ENCODE data around the gene RASGRF2. TPM values are rescaled to one million over a fixed set of nuclear protein-coding genes. Genes with fewer than 3 reads are reported as not detected.

Gene RASGRF2
- total RNA-seq, 1 experiment from 2014 or later: 0.18 TPM

DNA sequence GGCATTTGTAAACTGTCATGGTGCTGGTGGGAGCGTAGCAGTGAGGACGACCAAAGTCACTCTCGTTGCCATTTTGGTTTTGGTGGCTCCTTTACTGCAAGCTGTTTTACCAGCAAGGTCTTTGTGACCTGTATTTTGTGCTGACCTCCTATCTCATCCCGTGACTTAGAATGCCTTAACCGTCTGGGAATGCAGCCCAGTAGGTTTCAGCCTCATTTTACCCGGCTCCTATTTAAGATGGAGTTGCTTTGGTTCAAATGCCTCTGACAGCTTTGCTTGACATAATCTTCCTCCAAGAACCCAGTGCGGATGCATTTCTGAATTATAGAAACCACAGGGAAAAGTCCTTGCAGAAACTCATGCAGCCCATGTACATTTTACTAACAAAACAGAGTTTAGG, 3.9 kb upstream of the RASGRF2 start:
- Histone ChIP-seq H3K27me3 (ENCODE audit: low read length) (no peaks in the 10 kb centered on the region), H3K79me2 (ENCODE audit: low read length) (no peaks in the 10 kb centered on the region), H3K9me3 (ENCODE audit: low read length) (no peaks in the 10 kb centered on the region), H3K9me2 (replicated peaks; ENCODE audit: low read length) (no peaks in the 10 kb centered on the region), H3K27ac (ENCODE audit: low read length) (no peak overlapping the region), H3K4me2 (ENCODE audit: low read length) (no peak overlapping the region), H2AFZ (ENCODE audit: low read length) (no peak overlapping the region), H4K20me1 (ENCODE audit: low read length) (no peaks in the 10 kb centered on the region), H3F3A (ENCODE audit: low read length, unreplicated experiment) (no peaks in the 10 kb centered on the region), H3K9ac (ENCODE audit: low read length) (no peak overlapping the region), H3K4me3 (ENCODE audit: low read length) (no peak overlapping the region), H3K36me3 (ENCODE audit: low read depth, low read length) (no peaks in the 10 kb centered on the region), H3K4me1 (ENCODE audit: insufficient read depth, low read length) (no peaks in the 10 kb centered on the region)
- CTCF ChIA-PET: interaction anchor here (0.7 kb wide), 1 partner anchor 11 kb away, joined by 3 read pairs; no protein-coding TSS in a partner anchor
- DNase-seq: no peak
- intact Hi-C loops (cut with micrococcal nuclease): no loop called here
- TF ChIP-seq EZH2phosphoT487 (IDR thresholded peaks at IDR 0.05; ENCODE audit: borderline replicate concordance, low read length) (no peak), EZH2 (IDR thresholded peaks at IDR 0.05; ENCODE audit: low read length, unreplicated experiment) (no peak)
- TF ChIP-seq, protein P1, sequence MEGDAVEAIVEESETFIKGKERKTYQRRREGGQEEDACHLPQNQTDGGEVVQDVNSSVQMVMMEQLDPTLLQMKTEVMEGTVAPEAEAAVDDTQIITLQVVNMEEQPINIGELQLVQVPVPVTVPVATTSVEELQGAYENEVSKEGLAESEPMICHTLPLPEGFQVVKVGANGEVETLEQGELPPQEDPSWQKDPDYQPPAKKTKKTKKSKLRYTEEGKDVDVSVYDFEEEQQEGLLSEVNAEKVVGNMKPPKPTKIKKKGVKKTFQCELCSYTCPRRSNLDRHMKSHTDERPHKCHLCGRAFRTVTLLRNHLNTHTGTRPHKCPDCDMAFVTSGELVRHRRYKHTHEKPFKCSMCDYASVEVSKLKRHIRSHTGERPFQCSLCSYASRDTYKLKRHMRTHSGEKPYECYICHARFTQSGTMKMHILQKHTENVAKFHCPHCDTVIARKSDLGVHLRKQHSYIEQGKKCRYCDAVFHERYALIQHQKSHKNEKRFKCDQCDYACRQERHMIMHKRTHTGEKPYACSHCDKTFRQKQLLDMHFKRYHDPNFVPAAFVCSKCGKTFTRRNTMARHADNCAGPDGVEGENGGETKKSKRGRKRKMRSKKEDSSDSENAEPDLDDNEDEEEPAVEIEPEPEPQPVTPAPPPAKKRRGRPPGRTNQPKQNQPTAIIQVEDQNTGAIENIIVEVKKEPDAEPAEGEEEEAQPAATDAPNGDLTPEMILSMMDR (conservative IDR thresholded peaks at IDR 0.05; ENCODE audit: low read depth, low read length): no peak
- no peak for ATAC-seq
- BruUV-seq (replicated peaks): no TSS peak
- POLR2A ChIA-PET (ENCODE audit: unreplicated experiment): no interaction called here

DNA sequence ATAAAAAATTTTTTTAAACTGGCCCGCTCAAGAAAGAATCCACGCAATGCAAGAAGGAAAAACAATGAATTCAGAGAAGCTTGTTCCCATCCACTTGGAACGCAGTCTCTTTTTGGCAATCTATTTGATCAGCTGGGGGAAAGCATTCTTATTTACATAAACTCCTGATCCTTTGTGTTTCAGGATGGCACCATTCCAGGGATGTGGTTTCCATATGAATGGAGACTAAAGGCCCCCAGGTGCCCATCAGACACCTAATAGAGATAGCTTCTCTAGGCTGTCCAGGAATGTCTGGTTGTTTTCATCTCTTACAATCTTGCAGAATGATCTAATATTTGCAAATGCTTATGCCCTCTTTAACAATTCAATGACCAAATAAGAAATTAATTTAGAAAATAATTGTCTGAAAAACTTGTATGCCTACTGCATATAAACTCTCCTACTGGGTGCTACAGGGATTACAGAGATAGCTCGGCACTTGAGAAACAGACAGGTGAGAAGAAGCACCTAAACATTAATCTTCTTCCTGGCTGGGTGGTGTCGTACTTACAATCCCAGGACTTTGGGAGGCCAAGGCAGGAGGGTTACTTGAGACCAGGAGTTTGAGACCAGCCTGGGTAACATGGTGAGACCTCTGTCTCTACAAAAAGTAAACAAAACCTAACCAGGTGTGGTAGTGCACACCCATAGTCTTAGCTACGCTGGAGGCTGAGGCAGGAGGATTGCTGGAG, 3.0 kb upstream of the RASGRF2 start:
- no peak for ATAC-seq
- H3K4me1 ChIP-seq (ENCODE audit: insufficient read depth, low read length): no peaks in the 10 kb centered on the region
- no peaks in the 10 kb centered on the region for H3K27me3 ChIP-seq (ENCODE audit: low read length)
- H3K4me3 ChIP-seq (ENCODE audit: low read length): no peak overlapping the region
- BruUV-seq (replicated peaks): no TSS peak
- H3F3A ChIP-seq (ENCODE audit: low read length, unreplicated experiment): no peaks in the 10 kb centered on the region
- POLR2A ChIA-PET (ENCODE audit: unreplicated experiment): no interaction called here
- H3K4me2 ChIP-seq (ENCODE audit: low read length): no peak overlapping the region
- H3K9me2 ChIP-seq (replicated peaks; ENCODE audit: low read length): no peaks in the 10 kb centered on the region
- TF ChIP-seq EZH2 (IDR thresholded peaks at IDR 0.05; ENCODE audit: low read length, unreplicated experiment): no peak
- TF ChIP-seq EZH2phosphoT487 (IDR thresholded peaks at IDR 0.05; ENCODE audit: borderline replicate concordance, low read length): no peak
- TF ChIP-seq, protein P1 (conservative IDR thresholded peaks at IDR 0.05; ENCODE audit: low read depth, low read length): no peak
- CTCF ChIA-PET: no interaction called here
- H3K79me2 ChIP-seq (ENCODE audit: low read length): no peaks in the 10 kb centered on the region
- H3K9ac ChIP-seq (ENCODE audit: low read length): no peak overlapping the region
- intact Hi-C loops (cut with micrococcal nuclease): no loop called here
- H2AFZ ChIP-seq (ENCODE audit: low read length): no peak overlapping the region
- H3K36me3 ChIP-seq (ENCODE audit: low read depth, low read length): no peaks in the 10 kb centered on the region
- no peak overlapping the region for H3K27ac ChIP-seq (ENCODE audit: low read length)
- no peaks in the 10 kb centered on the region for H4K20me1 ChIP-seq (ENCODE audit: low read length)
- H3K9me3 ChIP-seq (ENCODE audit: low read length): no peaks in the 10 kb centered on the region
- peak; percentile 49 for DNase-seq

DNA sequence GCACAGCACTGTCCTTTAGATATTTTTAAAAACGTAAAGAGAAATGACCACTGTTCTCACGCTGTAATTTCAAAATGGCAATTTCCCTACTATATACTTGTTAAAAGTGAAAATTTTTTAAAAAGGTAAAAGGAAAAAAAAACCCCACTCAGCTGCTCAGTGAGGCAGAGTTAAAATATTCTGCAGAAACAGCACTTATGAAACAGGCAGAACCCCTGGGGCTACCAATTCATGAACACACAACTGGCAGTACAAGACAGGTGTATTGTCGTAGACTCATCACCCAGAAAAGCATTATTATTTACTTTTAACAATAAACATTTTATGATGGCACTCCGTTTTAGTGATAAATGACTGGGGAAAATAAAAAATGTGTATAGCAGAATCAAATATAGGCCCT, 1.5 kb upstream of the RASGRF2 start:
- Histone ChIP-seq H3K27ac (ENCODE audit: low read length) (no peak overlapping the region), H3K4me1 (ENCODE audit: insufficient read depth, low read length) (peaks cover 3% of the 10 kb centered on the region; the same call in 1 of the 2 replicates), H3K27me3 (ENCODE audit: low read length) (no peaks in the 10 kb centered on the region), H3K79me2 (ENCODE audit: low read length) (no peaks in the 10 kb centered on the region), H3K9ac (ENCODE audit: low read length) (no peak overlapping the region), H3K9me2 (replicated peaks; ENCODE audit: low read length) (no peaks in the 10 kb centered on the region), H4K20me1 (ENCODE audit: low read length) (no peaks in the 10 kb centered on the region), H3F3A (ENCODE audit: low read length, unreplicated experiment) (no peaks in the 10 kb centered on the region), H3K9me3 (ENCODE audit: low read length) (no peaks in the 10 kb centered on the region), H3K36me3 (ENCODE audit: low read depth, low read length) (no peaks in the 10 kb centered on the region), H3K4me3 (ENCODE audit: low read length) (no peak overlapping the region), H3K4me2 (ENCODE audit: low read length) (no peak overlapping the region), H2AFZ (ENCODE audit: low read length) (no peak overlapping the region)
- POLR2A ChIA-PET (ENCODE audit: unreplicated experiment): no interaction called here
- TF ChIP-seq, protein P1 (conservative IDR thresholded peaks at IDR 0.05; ENCODE audit: low read depth, low read length): no peak
- no peak for TF ChIP-seq EZH2phosphoT487 (IDR thresholded peaks at IDR 0.05; ENCODE audit: borderline replicate concordance, low read length)
- TF ChIP-seq EZH2 (IDR thresholded peaks at IDR 0.05; ENCODE audit: low read length, unreplicated experiment): no peak
- BruUV-seq (replicated peaks): no TSS peak
- intact Hi-C loops (cut with micrococcal nuclease): no loop called here
- CTCF ChIA-PET: no interaction called here
- ATAC-seq: no peak
- peak; percentile 4 for DNase-seq

Data from PC-3 (cell line).